Measurements from ENCODE around the gene NIPAL4. TPM values are rescaled to one million over a fixed set of nuclear protein-coding genes. Genes with fewer than 3 reads are reported as not detected.
A peak's percentile ranks its signal among the peaks of the same experiment; 100 is the strongest.

The NIPAL4 gene
- total RNA-seq, 1 donor from 2014 or later, result 0.63 TPM

GRCh38 chr5:157516626-157517325 lies 56.8 kb downstream of the NIPAL4 start:
- no peak for DNase-seq (ENCODE audit: low spot score)

GRCh38 chr5:157518963-157519362 lies 59.0 kb downstream of the NIPAL4 start:
- no peak for DNase-seq (ENCODE audit: low spot score)

- no peak for DNase-seq (ENCODE audit: low spot score)
These were observed 59.7 kb downstream of the NIPAL4 start for GRCh38 chr5:157519579-157520253.

GRCh38 chr5:157520911-157521703 lies 61.1 kb downstream of the NIPAL4 start:
- DNase-seq (ENCODE audit: low spot score), result no peak

- DNase-seq (ENCODE audit: low spot score), result no peak
These were observed 61.7 kb downstream of the NIPAL4 start for GRCh38 chr5:157521704-157522029.

DNA sequence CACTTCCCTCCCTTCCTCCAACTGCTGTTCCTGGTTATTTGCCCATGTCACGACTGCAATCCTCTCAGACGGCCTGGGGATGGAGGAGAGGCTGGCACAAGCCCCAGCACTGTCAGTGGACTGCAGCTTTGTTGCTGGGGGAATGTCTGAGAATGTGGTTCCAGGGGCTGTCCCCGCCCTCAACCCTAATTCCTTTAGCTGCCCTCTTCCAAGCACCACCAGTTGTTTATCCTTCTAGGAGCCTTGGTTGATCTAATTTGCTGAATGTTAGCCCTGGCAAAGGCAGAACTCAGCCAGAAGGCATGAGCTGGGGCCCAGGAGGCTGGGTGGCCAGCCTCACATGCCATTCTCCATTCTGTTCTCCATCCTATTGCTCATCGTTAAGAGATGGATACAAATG lies 64.0 kb downstream of the NIPAL4 start:
- DNase-seq (ENCODE audit: low spot score), result peak; percentile 33

Other genes starting within 250 kb of the NIPAL4 start
- 76.4 TPM for gene CYFIP2, start 194.1 kb upstream of the NIPAL4 start, total RNA-seq
- 22.1 TPM for gene ADAM19, start 115.6 kb downstream of the NIPAL4 start, total RNA-seq
- 0.09 TPM for gene SOX30, start 192.2 kb downstream of the NIPAL4 start, total RNA-seq
- gene C5orf52, start 211.3 kb downstream of the NIPAL4 start, total RNA-seq, result not detected